ENCODE results near the gene CEMIP.
A peak's percentile ranks its signal among the peaks of the same experiment; 100 is the strongest.

The CEMIP gene, protein sequence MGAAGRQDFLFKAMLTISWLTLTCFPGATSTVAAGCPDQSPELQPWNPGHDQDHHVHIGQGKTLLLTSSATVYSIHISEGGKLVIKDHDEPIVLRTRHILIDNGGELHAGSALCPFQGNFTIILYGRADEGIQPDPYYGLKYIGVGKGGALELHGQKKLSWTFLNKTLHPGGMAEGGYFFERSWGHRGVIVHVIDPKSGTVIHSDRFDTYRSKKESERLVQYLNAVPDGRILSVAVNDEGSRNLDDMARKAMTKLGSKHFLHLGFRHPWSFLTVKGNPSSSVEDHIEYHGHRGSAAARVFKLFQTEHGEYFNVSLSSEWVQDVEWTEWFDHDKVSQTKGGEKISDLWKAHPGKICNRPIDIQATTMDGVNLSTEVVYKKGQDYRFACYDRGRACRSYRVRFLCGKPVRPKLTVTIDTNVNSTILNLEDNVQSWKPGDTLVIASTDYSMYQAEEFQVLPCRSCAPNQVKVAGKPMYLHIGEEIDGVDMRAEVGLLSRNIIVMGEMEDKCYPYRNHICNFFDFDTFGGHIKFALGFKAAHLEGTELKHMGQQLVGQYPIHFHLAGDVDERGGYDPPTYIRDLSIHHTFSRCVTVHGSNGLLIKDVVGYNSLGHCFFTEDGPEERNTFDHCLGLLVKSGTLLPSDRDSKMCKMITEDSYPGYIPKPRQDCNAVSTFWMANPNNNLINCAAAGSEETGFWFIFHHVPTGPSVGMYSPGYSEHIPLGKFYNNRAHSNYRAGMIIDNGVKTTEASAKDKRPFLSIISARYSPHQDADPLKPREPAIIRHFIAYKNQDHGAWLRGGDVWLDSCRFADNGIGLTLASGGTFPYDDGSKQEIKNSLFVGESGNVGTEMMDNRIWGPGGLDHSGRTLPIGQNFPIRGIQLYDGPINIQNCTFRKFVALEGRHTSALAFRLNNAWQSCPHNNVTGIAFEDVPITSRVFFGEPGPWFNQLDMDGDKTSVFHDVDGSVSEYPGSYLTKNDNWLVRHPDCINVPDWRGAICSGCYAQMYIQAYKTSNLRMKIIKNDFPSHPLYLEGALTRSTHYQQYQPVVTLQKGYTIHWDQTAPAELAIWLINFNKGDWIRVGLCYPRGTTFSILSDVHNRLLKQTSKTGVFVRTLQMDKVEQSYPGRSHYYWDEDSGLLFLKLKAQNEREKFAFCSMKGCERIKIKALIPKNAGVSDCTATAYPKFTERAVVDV (N-terminal part only)

DNA sequence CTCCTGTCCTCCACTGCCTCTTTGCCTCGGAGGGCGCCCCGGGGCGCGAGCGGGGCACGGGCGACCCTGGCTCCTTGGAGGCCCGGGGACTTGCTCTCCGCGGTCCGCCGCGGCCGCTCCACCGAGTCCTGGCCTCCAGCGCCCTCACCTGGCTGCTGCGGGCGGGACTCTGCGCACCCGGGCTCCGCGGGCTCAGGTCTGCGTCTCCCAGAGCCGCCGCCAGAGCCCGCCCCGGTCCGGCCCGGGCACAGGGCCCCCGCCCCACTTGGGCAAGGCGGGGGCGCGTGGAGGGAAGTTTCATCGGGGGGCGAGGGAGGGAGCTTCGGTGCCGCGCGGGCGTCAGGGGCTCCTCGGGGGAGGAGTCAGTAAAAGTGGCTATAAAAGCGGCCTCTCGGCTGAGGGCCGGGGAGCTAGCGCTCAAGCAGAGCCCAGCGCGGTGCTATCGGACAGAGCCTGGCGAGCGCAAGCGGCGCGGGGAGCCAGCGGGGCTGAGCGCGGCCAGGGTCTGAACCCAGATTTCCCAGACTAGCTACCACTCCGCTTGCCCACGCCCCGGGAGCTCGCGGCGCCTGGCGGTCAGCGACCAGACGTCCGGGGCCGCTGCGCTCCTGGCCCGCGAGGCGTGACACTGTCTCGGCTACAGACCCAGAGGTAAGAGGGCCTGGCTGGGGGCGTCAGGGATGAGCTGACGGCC, at the start of gene CEMIP:
Gene CEMIP (plus strand): TSS at position 407 of the 694 bp plus-strand sequence. CDS start 94,510 bp downstream, outside the sequence.
- DNase-seq (ENCODE audit: low read depth in 1 of 2, low spot score in 1 of 2): peak in 1 of 2 donors; percentile 32

DNA sequence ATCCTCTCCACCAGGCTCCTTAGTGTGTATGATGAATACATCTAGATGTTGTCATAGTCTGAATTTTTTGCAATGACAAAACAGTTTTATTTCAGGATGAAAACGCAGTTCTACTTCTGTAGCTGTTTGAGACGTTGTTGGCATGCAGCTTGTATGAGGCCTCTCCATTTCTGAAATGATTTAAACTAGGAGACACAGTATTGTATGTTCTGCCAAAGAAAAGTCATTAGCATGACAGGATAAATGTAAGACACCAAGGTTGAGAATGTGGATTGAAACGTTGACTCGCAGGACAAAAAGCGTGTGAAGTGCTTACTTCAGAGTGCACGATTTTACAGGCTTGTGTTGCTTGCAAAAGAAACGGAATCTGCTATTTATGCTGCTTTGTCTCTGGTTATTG, 48.8 kb upstream of the CEMIP start:
- DNase-seq (ENCODE audit: low read depth in 1 of 2, low spot score in 1 of 2): no peak

DNA sequence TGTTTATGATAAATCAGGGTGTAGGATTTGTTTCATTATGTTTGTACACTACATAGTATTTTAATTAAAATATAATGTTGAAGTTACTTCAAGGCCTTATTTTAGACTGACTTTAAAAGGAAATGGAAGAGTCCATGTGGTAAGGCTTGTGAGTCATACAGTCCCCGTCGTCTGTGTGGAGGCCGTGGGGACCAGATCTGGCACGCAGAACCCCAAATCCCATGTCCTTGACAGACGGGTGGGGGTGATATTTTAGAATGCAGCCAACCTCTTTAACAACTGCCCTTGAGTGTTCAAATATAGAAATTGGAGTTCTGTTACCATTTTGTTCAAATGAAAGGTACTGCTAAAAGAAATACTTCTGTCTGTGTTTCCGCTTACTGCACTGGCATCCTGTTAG, 48.2 kb upstream of the CEMIP start:
- no peak for DNase-seq (ENCODE audit: low read depth in 1 of 2, low spot score in 1 of 2)

DNA sequence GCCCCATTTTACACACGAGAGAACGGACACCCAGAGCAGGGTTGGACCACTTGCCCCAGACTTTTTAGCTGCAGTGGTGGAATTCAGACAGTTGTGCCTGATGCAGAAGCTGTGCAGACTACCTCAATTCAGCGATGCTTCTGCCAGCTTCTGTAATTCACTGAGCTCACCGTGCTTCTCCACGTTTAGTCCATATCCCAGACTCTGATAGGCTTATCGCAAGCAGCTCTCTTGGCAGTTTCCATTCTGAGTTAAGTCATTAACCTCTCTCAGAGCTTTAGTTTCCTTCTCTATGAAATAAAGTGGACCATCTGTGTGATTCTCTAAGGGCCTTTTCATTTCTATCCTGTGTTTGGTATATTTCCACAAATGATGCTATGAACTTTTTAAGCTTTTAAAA, 47.0 kb upstream of the CEMIP start:
- DNase-seq (ENCODE audit: low read depth in 1 of 2, low spot score in 1 of 2): no peak

DNA sequence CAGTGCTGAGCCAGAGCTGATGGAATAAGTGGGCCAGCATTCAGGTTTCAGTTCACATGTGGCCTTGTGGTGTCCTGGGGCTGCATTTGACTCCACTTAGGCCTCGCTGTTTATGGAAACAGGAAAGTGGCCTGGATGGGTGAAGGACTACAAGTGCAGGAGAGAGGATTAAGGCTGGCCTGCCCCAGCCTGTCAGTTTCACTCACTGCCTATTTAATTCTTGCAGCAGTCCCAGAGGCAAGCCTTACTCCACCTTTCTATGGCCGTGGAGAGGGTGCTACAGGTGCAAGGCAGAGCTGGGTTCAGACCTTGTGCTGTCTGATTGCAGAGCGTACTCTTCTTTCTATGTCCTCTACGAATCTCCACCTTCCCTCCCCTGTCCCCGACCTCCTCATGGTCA, 46.4 kb upstream of the CEMIP start:
- no peak for DNase-seq (ENCODE audit: low read depth in 1 of 2, low spot score in 1 of 2)

DNA sequence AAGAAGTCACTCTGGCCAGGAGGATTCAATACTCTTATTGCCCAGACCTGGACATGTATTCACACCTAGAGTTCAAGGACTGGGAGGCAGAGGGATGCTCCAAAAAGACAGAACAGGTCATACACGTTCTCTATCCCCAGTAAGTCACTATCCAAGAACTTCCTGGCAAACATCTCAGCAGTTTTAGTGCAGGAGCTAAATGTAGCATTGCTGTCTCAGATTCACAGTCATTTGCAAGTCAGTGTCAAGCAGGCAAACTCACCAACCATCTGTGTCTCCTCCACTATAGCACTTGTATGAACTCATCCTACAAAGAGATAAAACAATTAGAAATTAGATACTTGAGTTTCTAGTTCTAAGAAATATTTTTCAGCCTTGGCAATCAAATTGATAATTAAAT, 45.7 kb upstream of the CEMIP start:
- DNase-seq (ENCODE audit: low read depth in 1 of 2, low spot score in 1 of 2): no peak

DNA sequence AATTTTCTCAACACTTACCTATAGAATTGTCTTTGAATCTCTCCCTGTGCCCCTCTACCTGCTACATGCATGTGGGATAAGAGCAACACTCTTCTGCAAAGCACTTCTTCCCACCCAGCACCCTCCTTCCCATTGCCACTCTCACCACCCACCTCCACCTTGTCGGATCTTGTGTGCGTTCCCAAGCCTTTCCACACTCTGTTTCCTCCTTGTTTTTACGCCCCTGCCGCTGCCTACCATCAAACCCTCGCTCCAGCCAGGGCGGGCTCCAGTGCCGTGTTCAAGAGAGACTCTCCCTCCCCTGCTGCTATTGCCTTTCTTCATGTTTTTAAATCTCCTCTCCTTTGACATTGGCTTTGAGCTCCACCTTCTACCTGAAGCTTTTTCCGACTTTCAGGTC, 43.8 kb upstream of the CEMIP start:
- DNase-seq (ENCODE audit: low read depth in 1 of 2, low spot score in 1 of 2): no peak

DNA sequence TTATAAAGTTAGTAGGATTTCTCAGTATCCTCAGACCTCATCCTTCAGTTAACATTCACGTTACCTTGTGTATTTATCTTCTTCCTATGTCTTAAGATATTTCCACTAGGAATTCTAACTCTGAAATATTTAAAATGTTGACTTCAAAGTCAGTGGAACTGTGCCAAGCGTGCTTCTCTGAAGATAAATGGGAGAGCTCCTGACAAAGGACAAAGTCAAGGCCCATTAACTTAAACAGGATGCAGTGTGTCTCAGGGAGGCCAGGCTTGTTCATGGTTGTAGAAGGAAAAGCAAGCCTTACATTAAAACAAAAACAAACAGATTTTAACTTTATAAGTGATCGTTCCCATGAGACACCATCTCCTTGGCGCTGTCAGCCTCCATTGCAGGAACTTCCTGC, 42.6 kb upstream of the CEMIP start:
- DNase-seq (ENCODE audit: low read depth in 1 of 2, low spot score in 1 of 2): no peak

DNA sequence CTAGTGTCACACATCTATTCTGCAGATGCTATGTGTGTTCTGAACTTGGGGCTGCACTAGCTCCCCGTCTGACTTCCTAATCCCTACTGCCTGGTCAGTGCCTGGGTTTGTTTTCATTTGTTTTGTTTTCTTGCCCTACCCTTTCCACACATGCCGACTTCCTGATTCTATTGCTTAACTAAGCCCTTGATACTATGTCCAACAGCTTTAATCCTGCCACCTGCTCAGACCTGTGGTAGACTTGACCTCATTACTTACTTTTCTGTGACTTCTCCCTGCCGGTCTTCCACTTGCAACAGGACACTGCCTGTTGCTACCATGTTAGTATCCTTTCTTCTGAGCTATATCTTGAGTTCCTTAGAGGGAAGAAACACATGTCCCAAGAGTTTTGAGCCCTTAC, 39.3 kb upstream of the CEMIP start:
- no peak for DNase-seq (ENCODE audit: low read depth in 1 of 2, low spot score in 1 of 2)

DNA sequence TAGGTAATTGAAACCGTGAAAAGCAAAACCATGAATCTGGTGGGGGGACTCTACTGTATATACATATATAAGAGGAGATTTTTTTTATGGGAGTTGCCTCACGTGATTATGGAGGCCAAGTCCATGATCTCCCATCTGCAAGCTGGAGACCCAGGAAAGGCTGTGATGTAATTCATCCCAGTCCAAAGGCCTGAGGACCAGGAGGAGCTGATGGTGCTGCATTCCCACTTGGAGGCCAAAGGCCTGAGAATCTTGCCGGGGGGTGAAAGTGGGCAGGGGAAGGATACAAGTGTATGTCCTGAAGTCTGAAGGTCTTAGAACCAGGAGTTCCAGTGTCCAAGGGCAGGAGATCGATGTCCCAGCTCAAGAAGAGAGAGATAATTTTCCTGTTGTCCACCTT, 37.1 kb upstream of the CEMIP start:
- no peak for DNase-seq (ENCODE audit: low read depth in 1 of 2, low spot score in 1 of 2)

DNA sequence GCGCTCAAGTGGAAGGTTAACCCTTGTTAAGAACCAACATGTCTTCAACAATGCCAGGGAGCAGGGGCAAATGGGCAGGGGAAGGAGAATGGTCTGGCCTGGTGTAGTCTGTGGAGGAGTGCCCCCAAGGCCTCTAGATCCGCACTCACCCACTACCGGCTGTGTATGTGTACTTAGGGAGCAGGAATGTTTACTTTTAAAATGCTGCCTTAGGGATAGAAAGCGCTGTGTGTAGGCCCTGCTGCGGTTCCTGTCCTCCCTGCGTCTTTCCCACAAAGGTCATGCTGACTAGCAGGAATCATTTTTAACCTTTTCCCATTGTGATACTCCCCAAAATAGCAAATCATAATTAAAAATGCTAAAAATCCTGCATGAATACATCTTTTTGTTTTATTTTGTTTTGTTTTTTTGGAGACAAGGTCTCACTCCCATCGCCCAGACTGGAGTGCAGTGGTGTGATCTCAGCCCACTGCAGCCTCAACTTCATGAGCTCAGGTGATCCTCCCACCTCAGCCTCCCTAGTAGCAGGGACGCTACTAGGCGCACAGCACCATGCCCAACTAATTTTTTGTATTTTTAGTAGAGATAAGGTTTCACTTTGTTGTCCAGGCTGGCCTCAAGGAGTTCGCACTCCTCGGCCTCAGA, 35.9 kb upstream of the CEMIP start:
- no peak for DNase-seq (ENCODE audit: low read depth in 1 of 2, low spot score in 1 of 2)

DNA sequence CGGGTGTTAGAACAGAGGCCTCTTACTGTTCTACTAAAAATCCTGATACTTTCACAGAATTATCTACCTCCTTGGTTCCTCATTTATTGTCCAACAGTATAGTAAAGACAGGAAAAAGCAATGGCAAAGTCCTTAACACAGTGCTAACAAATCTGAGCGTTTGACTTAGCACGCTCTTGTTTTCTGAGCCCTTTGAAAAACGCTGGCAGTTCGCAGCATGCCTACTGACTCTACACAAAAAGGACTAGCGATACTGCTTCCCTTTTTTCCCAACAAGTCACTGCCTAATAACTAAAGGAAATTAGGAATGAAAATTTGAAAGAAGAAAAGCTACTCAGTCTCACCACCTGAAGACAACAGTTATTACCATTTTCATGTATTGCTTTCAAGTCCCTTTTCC, 34.8 kb upstream of the CEMIP start:
- DNase-seq (ENCODE audit: low read depth in 1 of 2, low spot score in 1 of 2): no peak

DNA sequence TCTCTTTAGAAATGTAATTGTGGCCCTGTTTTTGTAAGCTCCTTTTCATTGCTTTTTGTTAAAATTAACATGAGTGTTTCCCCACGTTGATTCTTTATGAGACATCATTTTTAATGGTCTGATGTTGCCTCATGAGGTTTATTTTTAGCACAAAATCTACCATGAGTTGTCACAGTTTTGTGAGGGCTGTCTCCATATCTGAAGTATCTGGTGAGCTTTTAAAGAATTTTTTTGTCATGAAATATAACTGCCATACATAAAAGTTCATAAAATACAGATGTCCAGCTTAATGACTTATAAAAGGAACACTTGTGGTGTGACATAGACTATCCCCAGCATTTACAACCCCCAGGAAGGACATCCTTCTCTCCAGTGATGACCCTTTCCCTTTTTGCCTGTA, 34.3 kb upstream of the CEMIP start:
- no peak for DNase-seq (ENCODE audit: low read depth in 1 of 2, low spot score in 1 of 2)

DNA sequence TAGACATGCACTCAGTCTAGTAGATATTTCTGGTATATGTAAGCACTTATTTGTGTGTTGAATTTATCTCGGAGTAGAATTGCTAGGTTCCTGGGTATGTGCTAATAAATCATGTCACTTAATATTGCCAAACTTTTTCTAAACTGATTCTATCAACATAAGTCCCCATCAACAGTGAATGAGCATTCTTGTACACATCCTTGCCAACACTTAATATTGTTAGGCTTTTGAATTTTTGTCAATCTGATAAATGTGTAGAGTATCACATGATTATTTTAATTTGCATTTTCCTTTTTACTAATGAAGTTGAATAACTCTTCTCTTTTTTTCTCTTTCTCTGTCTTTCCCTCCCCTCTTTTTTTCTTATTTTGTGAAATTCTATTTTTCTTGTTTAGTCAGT, 33.3 kb upstream of the CEMIP start:
- DNase-seq (ENCODE audit: low read depth in 1 of 2, low spot score in 1 of 2): no peak

DNA sequence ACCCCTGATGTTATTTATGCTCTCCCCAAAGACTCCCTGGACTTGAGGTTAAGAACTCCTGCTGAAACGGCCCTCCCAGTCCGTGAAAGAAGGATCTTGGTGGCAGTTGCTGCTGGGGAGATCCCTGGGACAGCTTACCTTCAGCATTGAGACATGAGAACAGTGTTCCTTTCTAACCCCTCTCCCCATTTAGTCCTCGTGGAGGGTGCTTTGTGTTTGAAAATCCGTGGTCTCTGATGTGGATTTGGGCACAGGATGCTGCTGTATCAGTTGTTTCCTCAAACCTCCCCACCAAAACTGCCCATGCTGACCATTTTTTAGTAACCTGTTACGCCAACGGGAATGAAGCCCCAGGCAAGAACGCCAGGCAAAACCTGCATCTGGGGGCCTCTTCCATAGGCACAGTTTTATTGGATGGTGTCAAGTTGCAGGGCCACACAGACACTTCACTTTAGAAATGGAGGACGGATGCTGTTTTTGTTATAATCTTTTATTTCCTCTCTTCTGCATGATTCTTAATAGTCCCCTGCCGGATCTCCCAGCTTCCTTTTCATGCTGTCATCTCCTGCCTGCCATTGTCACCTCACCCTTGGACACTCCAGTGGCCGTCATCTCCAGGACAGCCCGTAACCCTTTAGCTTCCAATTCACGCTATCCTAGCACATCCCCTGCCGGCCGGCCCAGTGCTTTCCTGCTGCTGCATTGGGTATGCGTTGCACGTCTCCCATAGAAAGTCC, 31.7 kb upstream of the CEMIP start:
- DNase-seq (ENCODE audit: low read depth in 1 of 2, low spot score in 1 of 2): no peak

DNA sequence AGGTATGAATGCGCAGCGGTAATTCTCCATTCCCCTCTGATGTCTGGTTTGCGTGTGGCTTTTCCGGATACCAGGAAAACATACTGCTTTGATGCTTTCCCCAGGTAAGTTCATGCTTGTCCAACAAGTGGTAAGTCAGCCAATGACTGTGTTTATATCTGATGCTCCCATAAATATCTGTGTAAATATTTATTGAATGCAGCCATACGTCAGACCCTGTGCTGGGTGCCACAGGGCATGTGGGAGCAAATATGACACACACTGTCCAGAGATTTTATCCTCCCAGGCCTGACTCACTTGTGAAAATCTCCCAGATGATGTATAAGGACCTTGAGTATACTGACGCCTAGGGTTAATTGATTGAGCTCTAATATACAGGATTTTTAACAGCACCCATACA, 29.6 kb upstream of the CEMIP start:
- no peak for DNase-seq (ENCODE audit: low read depth in 1 of 2, low spot score in 1 of 2)

DNA sequence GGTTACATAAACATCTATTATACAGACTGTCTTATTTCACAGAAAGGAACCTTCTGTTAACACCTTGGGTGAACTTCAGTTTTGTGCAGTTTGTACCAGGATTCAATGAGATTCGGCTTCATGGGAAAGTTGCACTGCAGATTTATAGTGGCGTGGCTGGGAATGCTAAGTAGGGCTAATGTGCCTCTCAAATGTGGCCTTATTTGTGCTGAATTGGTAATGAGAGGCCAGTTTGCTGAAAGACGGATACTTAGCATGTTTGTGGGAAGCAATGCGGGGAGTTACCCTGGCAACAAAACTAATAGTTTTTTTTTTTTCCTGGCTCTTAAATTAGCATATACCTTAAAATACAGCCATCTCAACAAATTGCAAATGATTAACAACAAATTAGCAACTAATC, 28.6 kb upstream of the CEMIP start:
- no peak for DNase-seq (ENCODE audit: low read depth in 1 of 2, low spot score in 1 of 2)

DNA sequence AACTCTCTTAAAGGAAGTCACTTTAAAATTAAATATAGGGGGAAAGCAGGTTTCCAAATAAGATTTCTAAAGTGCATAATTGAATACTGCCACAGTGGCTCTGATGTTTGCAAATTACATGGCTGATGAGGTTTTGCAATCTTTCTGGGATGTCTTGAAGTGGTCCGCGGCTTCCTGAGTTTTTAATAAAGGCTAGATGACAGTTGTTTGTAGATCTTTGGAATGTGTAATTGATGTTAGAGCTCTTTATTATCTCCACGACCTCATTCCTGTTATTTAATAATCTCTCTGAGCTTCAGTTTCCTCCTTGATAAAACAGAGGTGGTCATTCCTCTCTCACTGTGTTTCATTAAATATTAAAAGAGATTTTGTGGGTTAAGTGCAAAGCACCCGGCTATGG, 27.0 kb upstream of the CEMIP start:
- DNase-seq (ENCODE audit: low read depth in 1 of 2, low spot score in 1 of 2): no peak

DNA sequence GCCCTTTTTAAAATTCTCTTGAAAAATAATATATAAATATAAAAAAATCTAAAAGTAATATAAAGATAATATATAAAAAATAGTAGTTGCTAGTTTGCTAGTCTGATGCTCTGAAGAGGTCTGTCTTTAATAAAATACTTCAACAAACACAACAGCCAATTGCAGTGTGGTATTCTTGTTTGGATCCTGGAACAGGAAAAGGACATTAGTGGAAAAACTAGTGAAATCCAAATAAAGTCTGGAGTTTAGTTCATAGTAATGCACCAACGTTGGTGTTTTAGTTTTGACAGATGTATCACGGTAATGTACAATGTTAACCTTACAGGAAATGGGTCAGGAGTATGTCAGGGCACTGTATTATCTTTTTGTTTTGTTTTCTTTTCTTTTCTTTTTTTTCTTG, 26.0 kb upstream of the CEMIP start:
- DNase-seq (ENCODE audit: low read depth in 1 of 2, low spot score in 1 of 2): no peak

DNA sequence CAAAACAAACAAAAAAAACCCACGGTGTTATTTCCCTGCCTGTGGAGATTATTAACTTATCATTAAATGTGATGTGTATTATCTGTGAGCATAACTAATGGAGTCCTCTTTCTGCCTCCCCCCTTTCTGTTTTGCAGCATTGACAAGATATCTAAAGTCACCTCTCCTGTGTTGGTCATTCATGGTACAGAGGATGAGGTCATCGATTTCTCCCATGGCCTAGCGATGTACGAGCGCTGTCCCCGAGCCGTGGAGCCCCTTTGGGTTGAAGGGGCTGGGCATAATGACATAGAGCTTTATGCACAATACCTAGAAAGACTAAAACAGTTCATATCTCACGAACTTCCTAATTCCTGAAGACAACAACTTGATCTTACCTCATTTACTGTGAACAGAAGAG, 25.2 kb upstream of the CEMIP start:
- no peak for DNase-seq (ENCODE audit: low read depth in 1 of 2, low spot score in 1 of 2)
